ENCODE data around the gene STXBP1. TPM values are rescaled to one million over a fixed set of nuclear protein-coding genes. Genes with fewer than 3 reads are reported as not detected.

STXBP1 gene
- total RNA-seq, 1 experiment from 2014 or later: 44.0 TPM

- no TSS peak for BruUV-seq (replicated peaks)
- ChIA-PET CTCF (no interaction called here), POLR2A (ENCODE audit: unreplicated experiment) (no interaction called here)
- H3K27me3 ChIP-seq (ENCODE audit: insufficient read depth, low read depth): no peaks in the 10 kb centered on the region
- intact Hi-C loops (cut with micrococcal nuclease; ENCODE audit: unreplicated experiment): no loop called here
- no peak overlapping the region for H3K4me3 ChIP-seq
- H3K9me2 ChIP-seq (ENCODE audit: insufficient read depth): no peaks in the 10 kb centered on the region
- no peak overlapping the region for H3K4me2 ChIP-seq
- H3K36me3 ChIP-seq (ENCODE audit: low read depth): no peaks in the 10 kb centered on the region
- H4K20me1 ChIP-seq (ENCODE audit: insufficient read depth): 0 out of 2 replicates have a peak, but pooled peaks cover 4% of the 10 kb centered on the region
- no peaks in the 10 kb centered on the region for H3F3A ChIP-seq (ENCODE audit: insufficient read depth, low read depth)
- H3K79me2 ChIP-seq (ENCODE audit: low read depth): no peaks in the 10 kb centered on the region
- no peak for TF ChIP-seq CTCF (conservative IDR thresholded peaks at IDR 0.05)
- no peak for TF ChIP-seq EZH2 (IDR thresholded peaks at IDR 0.05; ENCODE audit: low read depth)
- no peaks in the 10 kb centered on the region for H3K4me1 ChIP-seq (replicated peaks; ENCODE audit: insufficient read depth)
- no peak for DNase-seq
- H3K27ac ChIP-seq: no peak overlapping the region
- H2AFZ ChIP-seq: no peak overlapping the region
- H3K9me3 ChIP-seq (ENCODE audit: insufficient read depth, low read depth): no peaks in the 10 kb centered on the region
Measured at GRCh38 chr9:127647451-127647850, 35.4 kb downstream of the STXBP1 start.

- 0 out of 2 replicates have a peak, but pooled peaks cover 4% of the 10 kb centered on the region for H4K20me1 ChIP-seq (ENCODE audit: insufficient read depth)
- no peaks in the 10 kb centered on the region for H3K9me2 ChIP-seq (ENCODE audit: insufficient read depth)
- POLR2A ChIA-PET (ENCODE audit: unreplicated experiment): no interaction called here
- DNase-seq: no peak
- H3K36me3 ChIP-seq (ENCODE audit: low read depth): no peaks in the 10 kb centered on the region
- no peak for TF ChIP-seq CTCF (conservative IDR thresholded peaks at IDR 0.05)
- no peak for TF ChIP-seq EZH2 (IDR thresholded peaks at IDR 0.05; ENCODE audit: low read depth)
- no TSS peak for BruUV-seq (replicated peaks)
- H3K4me2 ChIP-seq: no peak overlapping the region
- CTCF ChIA-PET: no interaction called here
- no peak overlapping the region for H3K27ac ChIP-seq
- H3K9me3 ChIP-seq (ENCODE audit: insufficient read depth, low read depth): no peaks in the 10 kb centered on the region
- no peaks in the 10 kb centered on the region for H3K79me2 ChIP-seq (ENCODE audit: low read depth)
- H3F3A ChIP-seq (ENCODE audit: insufficient read depth, low read depth): no peaks in the 10 kb centered on the region
- H2AFZ ChIP-seq: no peak overlapping the region
- intact Hi-C loops (cut with micrococcal nuclease; ENCODE audit: unreplicated experiment): no loop called here
- H3K4me3 ChIP-seq: no peak overlapping the region
- no peaks in the 10 kb centered on the region for H3K27me3 ChIP-seq (ENCODE audit: insufficient read depth, low read depth)
- H3K4me1 ChIP-seq (replicated peaks; ENCODE audit: insufficient read depth): no peaks in the 10 kb centered on the region
Measured at GRCh38 chr9:127650518-127650917, 38.4 kb downstream of the STXBP1 start.

- no peaks in the 10 kb centered on the region for H3K4me1 ChIP-seq (replicated peaks; ENCODE audit: insufficient read depth)
- TF ChIP-seq CTCF (conservative IDR thresholded peaks at IDR 0.05): no peak
- TF ChIP-seq EZH2 (IDR thresholded peaks at IDR 0.05; ENCODE audit: low read depth): no peak
- no peak for DNase-seq
- H3K4me2 ChIP-seq: no peak overlapping the region
- H3K27ac ChIP-seq: no peak overlapping the region
- POLR2A ChIA-PET (ENCODE audit: unreplicated experiment): no interaction called here
- no peak overlapping the region for H2AFZ ChIP-seq
- no TSS peak for BruUV-seq (replicated peaks)
- H3K27me3 ChIP-seq (ENCODE audit: insufficient read depth, low read depth): no peaks in the 10 kb centered on the region
- H3F3A ChIP-seq (ENCODE audit: insufficient read depth, low read depth): no peaks in the 10 kb centered on the region
- intact Hi-C loops (cut with micrococcal nuclease; ENCODE audit: unreplicated experiment): no loop called here
- no peaks in the 10 kb centered on the region for H3K9me2 ChIP-seq (ENCODE audit: insufficient read depth)
- no peaks in the 10 kb centered on the region for H3K9me3 ChIP-seq (ENCODE audit: insufficient read depth, low read depth)
- H3K4me3 ChIP-seq: no peak overlapping the region
- 0 out of 2 replicates have a peak, but pooled peaks cover 4% of the 10 kb centered on the region for H4K20me1 ChIP-seq (ENCODE audit: insufficient read depth)
- CTCF ChIA-PET: no interaction called here
- no peaks in the 10 kb centered on the region for H3K36me3 ChIP-seq (ENCODE audit: low read depth)
- H3K79me2 ChIP-seq (ENCODE audit: low read depth): no peaks in the 10 kb centered on the region
Measured at GRCh38 chr9:127651697-127652610, 39.9 kb downstream of the STXBP1 start.
